Fibroblast of upper back skin (primary cell): Measurements from ENCODE around the gene PRKCQ.
"Not testable (repeated sequence)": the region's sequence is repeated elsewhere in the genome, so short reads cannot be mapped to it uniquely, and the experiment has no call there.

Source experiments
- DNase-seq: peaks from one replicate; pipeline ENCODE4 v3.0.0-alpha.2; 2013

The PRKCQ gene

DNA sequence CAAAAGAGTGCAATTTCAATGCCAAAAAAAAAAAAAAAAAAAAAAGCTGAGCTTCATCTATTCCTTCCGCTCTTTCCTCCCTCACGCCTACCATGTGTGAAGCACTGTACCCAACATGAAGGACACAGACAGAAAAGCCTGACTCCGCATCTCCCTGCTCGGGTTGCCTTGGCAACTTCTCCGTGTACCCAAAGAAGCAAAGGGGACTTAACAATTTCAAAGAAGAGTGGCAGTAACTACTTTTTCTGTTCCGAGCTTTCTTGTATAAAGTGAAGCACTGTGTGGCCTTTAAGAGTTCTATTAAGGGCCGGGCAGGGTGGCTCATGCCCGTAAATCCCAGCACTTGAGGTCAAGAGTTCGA is 177.7 kb downstream of the PRKCQ start:
- no peak for DNase-seq

DNA sequence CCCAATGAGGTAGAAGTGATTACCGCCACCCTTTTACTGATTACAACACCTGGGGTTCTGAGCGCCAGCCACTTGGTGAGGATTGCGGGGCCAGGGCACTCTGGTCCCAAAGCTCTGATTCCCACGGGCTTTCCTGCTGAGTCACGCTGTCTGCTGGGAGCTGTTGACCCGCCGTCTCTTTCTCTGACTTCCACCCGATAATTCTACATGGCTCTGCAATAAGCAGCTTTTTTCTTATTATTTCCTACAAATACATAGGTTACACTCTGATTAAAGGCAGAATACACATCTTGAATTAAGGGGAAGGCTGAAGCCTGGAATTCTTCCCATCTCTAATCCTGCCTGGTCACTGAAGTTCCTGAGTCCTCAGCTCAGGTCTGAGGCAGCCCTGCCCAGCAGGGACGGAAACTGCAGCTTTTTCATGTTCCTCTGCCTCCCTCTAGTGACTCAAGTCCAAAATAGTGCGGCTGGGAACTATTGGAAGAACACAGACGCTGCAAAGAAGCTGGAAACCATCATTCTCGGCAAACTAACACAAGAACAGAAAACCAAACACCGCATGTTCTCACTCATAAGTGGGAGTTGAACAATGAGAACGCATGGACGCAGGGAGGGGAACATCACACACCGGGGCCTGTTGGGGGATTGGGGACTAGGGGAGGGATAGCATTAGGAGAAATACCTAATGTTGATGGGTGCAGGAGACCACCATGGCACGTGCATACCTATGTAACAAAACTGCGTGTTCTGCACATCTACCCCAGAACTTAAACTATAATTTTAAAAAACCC is 178.3 kb downstream of the PRKCQ start:
- DNase-seq = peak; percentile 88

DNA sequence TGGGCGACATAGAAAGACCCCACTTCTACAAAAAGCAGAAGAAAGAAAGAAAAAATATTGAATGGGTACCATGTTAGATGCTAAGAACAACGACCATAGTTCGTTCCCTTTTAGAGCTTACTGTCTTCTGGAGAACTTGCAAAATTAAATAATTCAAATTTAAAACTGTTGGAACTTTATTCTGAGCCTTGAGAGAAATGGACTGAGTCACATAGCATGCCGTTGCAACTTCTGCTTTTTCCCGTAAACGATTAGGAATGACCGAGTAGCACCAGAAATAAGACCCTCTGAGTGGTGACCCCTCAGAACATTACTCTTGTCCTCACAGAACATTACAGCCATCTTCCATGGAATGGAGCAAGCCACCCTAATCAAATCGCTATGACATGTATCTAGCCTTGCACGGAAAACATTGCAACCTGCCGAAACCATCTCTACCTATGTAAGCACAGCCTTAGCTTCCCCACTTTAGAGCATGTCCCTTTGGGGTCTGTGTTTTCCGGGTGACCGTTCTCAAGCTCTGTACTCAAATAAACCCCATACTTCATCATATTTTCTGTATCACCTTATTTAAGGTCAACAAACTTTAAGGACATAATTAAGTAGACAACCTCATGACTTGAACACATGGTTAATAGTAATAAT is 179.1 kb downstream of the PRKCQ start:
- DNase-seq = no peak

DNA sequence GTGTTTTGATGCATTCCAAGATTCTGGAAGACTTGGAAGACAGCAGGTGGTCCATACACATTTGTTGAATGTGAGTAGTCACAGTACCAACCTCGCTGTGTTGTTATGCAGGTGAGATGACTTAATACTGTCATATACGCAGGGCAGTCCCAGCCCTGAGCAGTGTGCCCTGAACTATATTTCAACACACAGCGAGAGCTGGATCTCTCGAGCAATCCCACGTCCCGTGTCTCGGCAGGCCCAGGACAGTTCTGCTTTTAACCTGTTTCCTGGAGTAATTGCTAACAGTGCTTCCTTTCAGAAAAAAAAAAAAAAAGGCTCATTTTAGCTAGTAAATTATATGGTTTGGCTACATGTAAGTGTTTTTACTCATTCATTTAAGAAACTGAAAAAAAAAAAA is 179.7 kb downstream of the PRKCQ start:
- no peak for DNase-seq

DNA sequence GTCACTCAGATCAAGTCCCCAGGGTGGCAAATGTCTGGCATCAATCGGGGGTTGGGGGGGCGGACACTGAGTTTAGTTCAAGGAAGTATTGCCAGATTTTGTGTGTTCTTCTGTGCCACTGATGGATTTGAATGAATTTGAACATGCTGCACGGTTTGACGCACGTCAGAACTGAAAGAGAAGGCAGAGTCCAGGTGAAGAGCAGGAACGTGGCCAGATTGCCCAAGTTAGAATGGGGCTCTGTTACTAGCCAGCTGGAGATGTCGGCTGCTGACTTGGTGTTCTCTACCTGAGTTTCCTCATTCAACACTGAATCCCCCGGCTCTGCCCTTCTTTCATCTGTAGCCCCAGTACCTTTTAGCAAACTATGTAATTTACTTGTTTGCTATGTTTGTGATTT is 180.2 kb downstream of the PRKCQ start:
- no peak for DNase-seq

DNA sequence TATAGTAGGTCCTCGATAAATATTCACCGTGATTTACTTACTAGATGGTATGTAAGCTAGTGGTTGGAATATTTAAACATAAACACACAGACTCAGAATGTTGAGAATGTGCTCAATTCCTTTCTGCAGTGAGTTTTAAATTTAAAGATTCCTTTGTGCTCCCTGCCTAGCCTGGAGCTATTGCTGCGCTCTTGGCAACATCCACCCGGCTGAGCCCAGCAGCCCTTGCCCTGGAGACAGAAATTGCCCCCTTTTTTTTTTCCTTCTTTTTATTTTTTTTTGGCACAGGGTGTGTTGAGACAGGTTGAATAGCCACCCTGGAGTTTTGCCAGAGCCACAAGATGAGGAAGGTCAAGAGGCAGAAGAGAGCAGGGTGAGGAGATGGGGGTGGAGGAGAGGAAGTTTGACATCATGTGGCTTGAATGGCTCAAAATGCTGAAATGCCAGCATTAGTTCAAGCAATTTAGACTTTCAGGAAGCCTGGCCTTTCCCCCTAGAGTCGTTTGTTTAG is 180.8 kb downstream of the PRKCQ start:
- peak; percentile 62 for DNase-seq

DNA sequence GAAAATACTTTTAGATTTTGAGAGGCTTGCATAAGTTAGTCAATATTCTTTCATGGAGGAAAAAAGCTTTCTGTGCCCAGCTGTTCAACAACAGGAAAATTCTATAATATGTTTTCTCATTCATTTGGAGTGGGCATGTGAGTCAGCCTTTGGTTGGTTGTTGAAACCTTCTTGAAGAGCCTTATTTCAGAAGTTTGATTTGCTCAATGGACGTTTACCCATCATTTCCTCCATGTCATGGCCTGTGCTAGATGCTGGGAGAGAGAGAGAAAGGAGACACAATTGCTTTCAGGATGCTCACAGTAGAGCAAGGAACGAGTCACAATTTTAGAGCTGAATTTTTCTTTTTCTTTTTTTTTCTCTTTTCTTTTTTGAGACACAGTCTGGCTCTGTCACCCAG is 181.7 kb downstream of the PRKCQ start:
- no peak for DNase-seq

DNA sequence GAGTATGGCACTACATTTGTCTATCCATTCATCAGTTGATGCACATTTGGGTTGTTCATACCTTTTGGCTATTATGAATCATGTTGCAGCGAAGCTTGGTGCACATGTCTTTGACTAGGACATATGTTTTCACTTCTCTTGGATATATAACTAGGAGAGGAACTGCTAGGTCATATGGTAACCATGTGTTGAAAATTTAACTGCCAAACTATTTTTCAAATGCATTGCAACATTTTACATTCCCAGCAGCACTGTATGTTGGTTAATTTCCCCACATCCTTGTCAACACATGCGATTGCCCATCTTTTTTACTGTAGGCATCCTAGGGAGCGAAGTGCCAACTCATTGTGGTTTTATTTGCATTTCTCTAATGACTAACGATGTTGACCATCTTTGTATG is 183.4 kb downstream of the PRKCQ start:
- peak; percentile 98 for DNase-seq

DNA sequence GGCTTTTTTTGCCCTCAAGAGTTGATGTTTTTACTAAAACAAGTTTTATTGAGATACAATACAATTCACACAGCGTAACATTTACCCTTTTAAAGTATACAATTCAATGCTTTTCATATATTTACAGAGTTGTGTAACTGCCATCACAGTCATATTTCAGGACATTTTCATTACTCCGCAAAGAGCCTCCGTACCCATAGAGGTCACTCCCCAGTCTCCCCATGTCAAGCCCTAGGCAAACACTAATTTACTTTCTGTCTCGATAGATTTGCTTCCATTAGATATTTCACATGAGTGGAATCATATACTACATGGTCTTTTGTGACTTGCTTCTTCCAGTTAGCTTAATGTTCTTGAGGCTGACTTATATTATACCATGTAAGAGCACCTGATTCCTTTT is 183.8 kb downstream of the PRKCQ start:
- no peak for DNase-seq

DNA sequence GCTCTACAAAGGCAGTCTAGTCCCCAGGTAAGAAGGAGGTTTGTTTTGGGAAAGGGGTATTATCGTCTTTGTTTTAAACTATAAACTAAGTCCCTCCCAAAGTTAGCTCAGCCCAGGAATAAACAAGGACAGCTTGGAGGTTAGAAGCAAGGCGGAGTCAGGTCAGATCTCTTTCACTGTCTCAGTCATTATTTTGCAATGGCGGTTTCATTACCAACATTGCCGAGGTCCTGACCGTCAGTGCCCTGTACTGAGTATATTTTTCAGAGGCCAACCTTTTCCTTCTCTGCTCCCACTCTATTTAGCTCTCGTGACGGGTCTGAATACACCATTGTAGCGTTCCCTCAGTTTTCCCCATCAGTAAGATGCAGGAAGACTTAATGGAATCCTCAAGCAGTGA is 184.5 kb downstream of the PRKCQ start:
- no peak for DNase-seq

DNA sequence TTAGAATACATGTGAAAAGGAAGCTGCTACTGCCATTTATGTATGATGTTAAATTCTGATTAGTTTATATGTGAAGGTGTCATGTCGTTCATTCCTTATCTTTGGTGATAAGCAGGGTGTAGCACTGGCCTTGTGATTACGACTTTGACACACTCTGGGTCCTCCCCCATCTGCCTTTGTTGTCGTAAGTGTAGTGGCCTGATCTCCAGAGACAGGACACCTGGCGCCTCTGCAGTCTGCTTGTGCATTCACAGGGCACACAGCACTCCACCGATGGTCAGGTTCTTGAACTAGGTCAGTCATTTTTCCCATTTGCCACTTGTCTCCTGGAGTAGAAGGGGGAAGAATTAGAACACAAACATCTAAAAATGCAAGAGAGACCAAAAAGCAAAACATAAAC is 186.0 kb downstream of the PRKCQ start:
- DNase-seq = no peak

DNA sequence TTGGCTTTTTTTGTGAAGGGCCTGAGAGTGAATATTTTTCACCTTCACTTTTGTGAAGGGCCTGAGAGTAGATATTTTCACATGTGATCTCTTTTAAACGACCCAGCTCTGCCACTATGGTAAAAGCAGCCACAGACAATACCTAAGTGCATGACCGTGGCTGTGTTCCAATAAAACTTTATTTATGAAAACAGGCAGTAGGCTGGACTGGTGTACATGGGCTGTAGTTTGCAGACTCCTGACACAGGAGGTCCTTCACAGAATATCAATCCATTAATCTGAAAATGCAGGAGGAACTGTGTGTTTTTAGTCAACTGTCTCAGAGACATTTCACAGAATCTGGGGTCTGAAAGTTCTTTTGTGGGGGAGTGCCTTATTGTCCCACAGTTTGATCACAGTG is 186.9 kb downstream of the PRKCQ start:
- DNase-seq = no peak

DNA sequence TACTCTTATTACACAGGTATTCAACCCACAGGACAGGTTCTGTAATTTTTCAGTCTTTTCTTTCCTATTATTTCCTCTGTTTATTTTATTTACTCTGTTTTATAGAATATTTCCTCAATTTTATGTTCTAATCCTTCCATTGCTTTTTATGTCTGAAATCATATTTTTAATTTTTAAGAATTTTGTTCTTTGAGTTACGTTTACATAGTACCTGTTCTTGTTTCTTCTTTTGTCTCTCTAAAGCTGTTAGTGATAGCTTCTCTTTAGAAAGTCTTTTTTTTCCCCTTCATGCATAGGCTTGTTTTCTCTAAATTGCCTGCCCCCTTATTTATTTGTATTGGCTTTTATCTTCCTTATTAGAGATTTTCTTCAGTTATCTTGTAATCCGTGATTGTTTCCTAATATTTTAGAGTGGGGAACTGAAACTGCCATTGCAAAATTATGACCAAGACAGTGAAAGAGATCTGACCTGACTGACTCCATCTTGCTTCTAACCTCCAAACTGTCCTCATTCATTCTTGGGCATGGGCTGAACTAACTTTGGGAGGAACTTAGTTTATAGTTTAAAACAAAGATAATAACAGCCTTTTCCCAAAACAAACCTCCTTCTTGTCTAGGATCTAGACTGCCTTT is 189.7 kb downstream of the PRKCQ start:
- no peak for DNase-seq

DNA sequence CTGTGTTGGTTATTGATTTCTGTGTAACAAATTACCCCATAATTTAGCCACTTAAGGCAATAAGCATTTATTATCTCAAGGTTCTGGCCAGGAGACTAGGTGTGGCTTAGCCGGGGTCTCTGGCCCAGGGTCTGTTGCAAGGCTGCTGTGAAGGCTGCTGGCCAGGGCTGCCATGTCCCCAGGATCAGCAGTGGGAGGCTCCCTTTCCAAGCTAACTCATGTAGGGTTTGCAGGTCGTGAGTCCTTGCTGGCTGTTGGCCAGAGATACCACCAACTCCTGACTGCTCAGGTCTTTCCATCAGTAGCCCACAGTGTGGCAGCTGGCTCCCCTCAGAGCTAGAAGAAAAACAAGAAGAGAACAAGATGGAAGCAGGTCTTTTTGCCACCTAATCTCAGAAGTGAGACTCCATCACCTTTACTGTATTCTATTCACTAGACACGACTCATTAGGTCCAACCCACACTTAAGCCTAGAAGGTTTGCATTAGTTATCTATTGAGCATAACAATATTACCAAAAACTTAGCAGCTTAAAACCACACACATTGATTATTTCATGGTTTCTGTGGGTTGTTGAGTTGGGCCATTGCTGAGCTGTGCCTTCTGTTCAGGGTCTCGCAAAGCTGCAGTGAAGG is 191.7 kb downstream of the PRKCQ start:
- DNase-seq = no peak

DNA sequence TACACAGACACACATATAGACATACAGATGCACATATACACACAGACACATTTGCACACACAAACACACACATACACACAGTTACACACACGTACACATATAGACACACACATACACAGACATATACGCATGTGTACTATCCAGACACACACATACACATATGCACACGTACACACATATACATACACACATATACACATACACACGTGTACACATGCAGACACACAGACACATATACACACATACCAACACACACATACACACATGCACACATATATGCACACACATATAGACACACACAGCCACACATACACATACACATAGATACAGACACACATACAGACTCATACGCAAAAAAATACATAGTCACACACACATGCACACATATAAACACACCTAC is 193.1 kb downstream of the PRKCQ start:
- no peak for DNase-seq

DNA sequence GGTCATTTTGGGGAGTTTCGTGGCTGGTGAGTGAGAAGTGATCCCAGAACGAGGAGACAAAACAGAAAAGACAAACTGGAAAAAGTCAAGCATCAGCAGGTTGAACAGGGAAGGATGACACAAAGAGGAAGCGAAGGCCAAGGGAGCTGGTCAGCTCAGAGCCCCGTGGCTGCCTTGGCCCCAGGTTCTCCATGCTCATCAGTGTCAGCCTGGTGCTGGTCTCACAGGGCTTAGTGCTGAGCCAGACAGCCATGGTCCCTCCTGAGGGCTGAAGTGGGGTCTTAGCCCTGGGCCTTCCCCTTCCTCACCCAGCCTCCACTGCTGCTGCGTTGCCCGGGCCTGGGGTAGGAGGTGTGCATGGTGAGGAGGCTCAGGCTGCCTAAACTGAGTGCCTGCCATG is 193.7 kb downstream of the PRKCQ start:
- DNase-seq = no peak

DNA sequence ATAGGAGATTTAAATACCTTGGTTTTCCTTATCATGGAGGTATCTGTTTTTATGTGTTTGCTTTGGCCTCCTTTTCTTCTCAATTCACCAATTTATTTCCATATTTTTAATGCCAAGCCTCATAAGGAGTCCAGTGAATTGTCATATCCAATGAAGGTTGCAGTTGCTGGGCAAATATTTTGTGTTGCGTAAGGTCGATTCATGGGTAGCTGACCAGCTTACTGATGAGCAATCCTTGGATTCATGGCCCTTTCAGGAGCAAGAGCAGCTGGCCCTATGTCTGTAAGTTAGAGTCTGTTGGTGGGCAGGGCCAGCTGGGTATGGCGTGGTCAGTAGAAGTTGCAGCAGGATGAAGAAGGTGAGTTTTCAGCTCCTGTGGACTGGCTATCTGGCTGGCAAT is 194.4 kb downstream of the PRKCQ start:
- DNase-seq = no peak

DNA sequence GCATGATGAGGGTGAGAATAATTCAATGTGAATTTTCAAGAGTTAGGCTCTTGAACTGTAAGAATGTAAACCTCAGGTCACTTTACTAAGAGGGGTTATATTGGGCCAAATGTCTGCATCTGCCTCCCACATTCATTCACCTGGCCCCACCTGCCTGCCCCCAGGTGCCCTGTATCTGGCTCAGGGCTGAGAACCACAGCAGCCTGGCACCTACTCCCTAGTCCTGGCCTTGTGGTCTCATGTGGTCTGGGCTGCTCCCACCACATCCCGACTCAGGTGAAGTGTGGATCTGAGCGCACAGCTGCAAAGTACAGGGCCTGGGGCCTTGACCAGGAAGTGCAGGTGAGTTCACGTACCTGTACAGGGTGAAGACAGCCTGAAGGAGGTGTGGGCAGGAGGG is 195.2 kb downstream of the PRKCQ start:
- DNase-seq = no peak

DNA sequence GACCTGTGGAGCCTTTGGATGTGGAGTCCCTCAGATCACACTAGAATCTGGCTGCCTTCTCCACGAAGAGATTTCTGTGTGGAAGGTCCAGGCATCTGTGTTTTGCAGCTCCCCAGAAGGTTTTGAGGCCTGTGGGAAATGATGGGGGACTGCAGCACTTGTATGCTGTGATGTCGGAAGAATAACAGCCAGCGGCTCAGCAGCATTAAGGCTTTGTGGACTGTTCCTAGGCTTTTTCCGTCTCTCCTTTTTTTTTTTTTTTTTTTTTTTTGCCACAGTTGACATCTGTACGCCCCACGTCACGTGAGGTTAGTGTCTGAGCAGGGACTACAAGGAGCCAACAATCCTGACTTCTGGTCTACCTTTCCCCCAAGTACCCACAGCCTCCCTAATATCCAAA is 196.0 kb downstream of the PRKCQ start:
- no peak for DNase-seq

DNA sequence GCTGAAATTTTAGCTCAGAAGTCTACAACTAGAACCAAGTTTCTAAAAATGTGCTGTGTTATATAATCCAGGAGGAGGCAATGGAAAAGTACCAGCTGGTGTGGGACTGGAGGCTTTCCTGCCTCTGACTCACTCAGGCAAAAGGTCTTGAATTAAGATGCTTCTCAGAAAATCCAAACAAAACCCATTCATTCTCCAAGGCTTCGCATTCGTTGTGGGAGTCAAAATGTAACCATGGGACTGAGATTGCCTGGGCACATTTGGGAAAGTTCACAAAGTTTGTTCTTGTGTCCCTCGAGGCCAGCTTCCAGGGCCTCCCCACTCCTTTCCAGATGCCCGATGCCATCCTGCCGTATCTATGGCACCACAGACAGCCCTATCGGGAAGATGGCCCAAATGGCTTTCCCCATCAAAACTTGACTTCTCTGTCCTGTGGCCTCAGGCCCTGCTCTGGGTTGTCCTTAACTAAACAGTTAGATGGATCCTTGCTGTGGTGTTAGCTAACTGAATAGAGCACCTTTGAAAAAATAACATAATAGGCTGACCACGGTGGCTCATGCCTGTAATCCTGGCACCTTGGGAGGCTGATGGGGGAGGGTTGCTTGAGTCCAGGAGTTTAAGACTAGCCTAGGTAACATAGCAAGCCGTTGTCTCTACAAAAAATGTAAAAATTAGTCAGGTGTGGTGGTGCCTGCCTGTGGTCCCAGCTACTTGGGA is 196.8 kb downstream of the PRKCQ start:
- peak; percentile 49 for DNase-seq

DNA sequence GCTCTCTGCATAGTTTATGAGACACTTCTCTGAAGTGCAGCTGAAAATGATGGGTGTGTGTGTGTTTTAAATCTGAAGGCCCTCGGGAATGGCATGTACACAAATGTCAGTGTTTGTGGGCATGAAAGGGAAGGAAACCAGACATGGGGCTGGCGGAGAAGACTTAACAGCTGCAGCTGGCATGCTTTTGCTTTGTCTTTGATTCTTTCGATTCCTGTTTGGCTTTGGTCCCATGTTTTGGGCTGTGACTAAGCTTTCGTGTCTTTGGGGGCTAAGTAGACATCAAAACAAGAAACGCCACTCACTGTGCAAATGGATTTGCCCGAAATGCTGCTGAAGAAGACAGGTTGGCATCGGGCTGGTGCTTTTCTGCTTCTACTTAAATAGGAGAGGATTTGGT is 198.0 kb downstream of the PRKCQ start:
- peak; percentile 68 for DNase-seq

DNA sequence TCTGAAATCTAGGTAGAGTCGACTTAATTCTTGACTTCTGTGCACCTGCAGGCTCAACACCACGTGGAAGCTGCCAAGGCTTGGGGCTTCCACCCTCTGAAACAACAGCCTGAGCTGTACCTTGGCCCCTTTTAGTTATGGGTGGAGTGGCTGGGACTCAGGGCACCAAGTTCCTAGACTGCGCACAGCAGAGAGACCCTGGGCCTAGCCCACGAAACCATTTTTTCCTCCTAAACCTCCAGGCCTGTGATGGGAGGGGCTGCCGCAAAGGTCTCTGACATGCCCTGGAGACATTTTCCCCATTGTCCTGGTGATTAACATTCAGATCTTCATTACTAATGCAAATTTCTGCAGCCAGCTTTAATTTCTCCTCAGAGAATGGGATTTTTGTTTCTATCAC is 199.6 kb downstream of the PRKCQ start:
- not testable (repeated sequence) for DNase-seq
